ENCODE measurements around the gene ELK3.
A peak's percentile ranks its signal among the peaks of the same experiment; 100 is the strongest.

Gene ELK3

GRCh38 chr12:96234591-96235483 is 40.7 kb downstream of the ELK3 start:
- peaks cover 82% of the 10 kb centered on the region for H3K36me3 ChIP-seq (ENCODE audit: control insufficient read depth, insufficient read depth, low read length)
- H3K9me3 ChIP-seq (ENCODE audit: control insufficient read depth, low read length): no peaks in the 10 kb centered on the region
- H3K4me1 ChIP-seq (ENCODE audit: control insufficient read depth, insufficient read depth, low read length, poor library complexity, severe bottlenecking): peaks cover 44% of the 10 kb centered on the region
- 89 to 95% methylated on average over 18 to 20 of the region's 22 CpGs for WGBS, 2 experiments (ENCODE audit: insufficient coverage in 2 of 2)
- no peak overlapping the region for H3K4me3 ChIP-seq (ENCODE audit: extremely low read depth, insufficient read depth, low read length, poor library complexity, severe bottlenecking)
- H3K27ac ChIP-seq (ENCODE audit: low read depth, low read length, severe bottlenecking): no peak overlapping the region

GRCh38 chr12:96235484-96235826 is 41.3 kb downstream of the ELK3 start:
- no peak overlapping the region for H3K27ac ChIP-seq (ENCODE audit: low read depth, low read length, severe bottlenecking)
- peaks cover 81% of the 10 kb centered on the region for H3K36me3 ChIP-seq (ENCODE audit: control insufficient read depth, insufficient read depth, low read length)
- WGBS, 2 experiments (ENCODE audit: insufficient coverage in 2 of 2): 80 to 83% methylated on average over 1 to 2 of the region's 5 CpGs
- H3K9me3 ChIP-seq (ENCODE audit: control insufficient read depth, low read length): no peaks in the 10 kb centered on the region
- no peak overlapping the region for H3K4me3 ChIP-seq (ENCODE audit: extremely low read depth, insufficient read depth, low read length, poor library complexity, severe bottlenecking)
- peaks cover 48% of the 10 kb centered on the region for H3K4me1 ChIP-seq (ENCODE audit: control insufficient read depth, insufficient read depth, low read length, poor library complexity, severe bottlenecking)

GRCh38 chr12:96236221-96236822 is 42.1 kb downstream of the ELK3 start:
- Histone ChIP-seq H3K4me3 (ENCODE audit: extremely low read depth, insufficient read depth, low read length, poor library complexity, severe bottlenecking) (no peak overlapping the region), H3K27ac (ENCODE audit: low read depth, low read length, severe bottlenecking) (peak overlapping the region; percentile 47), H3K4me1 (ENCODE audit: control insufficient read depth, insufficient read depth, low read length, poor library complexity, severe bottlenecking) (peaks cover 51% of the 10 kb centered on the region), H3K9me3 (ENCODE audit: control insufficient read depth, low read length) (no peaks in the 10 kb centered on the region), H3K36me3 (ENCODE audit: control insufficient read depth, insufficient read depth, low read length) (peaks cover 80% of the 10 kb centered on the region)
- 92 to 95% methylated on average over 10 to 11 of the region's 18 CpGs for whole genome bisulfite sequencing, 2 experiments (ENCODE audit: insufficient coverage in 2 of 2)

- H3K27ac ChIP-seq (ENCODE audit: low read depth, low read length, severe bottlenecking): peak overlapping the region; percentile 47
- H3K4me3 ChIP-seq (ENCODE audit: extremely low read depth, insufficient read depth, low read length, poor library complexity, severe bottlenecking): no peak overlapping the region
- H3K4me1 ChIP-seq (ENCODE audit: control insufficient read depth, insufficient read depth, low read length, poor library complexity, severe bottlenecking): peaks cover 51% of the 10 kb centered on the region
- H3K9me3 ChIP-seq (ENCODE audit: control insufficient read depth, low read length): no peaks in the 10 kb centered on the region
- 94 to 97% methylated on average over 3 to 4 of the region's 7 CpGs for WGBS, 2 experiments (ENCODE audit: insufficient coverage in 2 of 2)
- peaks cover 80% of the 10 kb centered on the region for H3K36me3 ChIP-seq (ENCODE audit: control insufficient read depth, insufficient read depth, low read length)
Measured at GRCh38 chr12:96237035-96237434, 42.9 kb downstream of the ELK3 start.

GRCh38 chr12:96237465-96238077 is 43.4 kb downstream of the ELK3 start:
- Histone ChIP-seq H3K4me1 (ENCODE audit: control insufficient read depth, insufficient read depth, low read length, poor library complexity, severe bottlenecking) (peaks cover 51% of the 10 kb centered on the region), H3K27ac (ENCODE audit: low read depth, low read length, severe bottlenecking) (peak overlapping the region; percentile 47), H3K4me3 (ENCODE audit: extremely low read depth, insufficient read depth, low read length, poor library complexity, severe bottlenecking) (no peak overlapping the region), H3K36me3 (ENCODE audit: control insufficient read depth, insufficient read depth, low read length) (peaks cover 82% of the 10 kb centered on the region), H3K9me3 (ENCODE audit: control insufficient read depth, low read length) (no peaks in the 10 kb centered on the region)
- WGBS, 2 experiments (ENCODE audit: insufficient coverage in 2 of 2): 86 to 100% methylated on average over 8 to 9 of the region's 9 CpGs

- 94 to 97% methylated on average over 11 to 12 of the region's 13 CpGs for WGBS, 2 experiments (ENCODE audit: insufficient coverage in 2 of 2)
- H3K27ac ChIP-seq (ENCODE audit: low read depth, low read length, severe bottlenecking): peak overlapping the region; percentile 29
Measured at GRCh38 chr12:96238336-96239047, 44.3 kb downstream of the ELK3 start.

GRCh38 chr12:96239711-96240635 is 45.8 kb downstream of the ELK3 start:
- WGBS, 2 experiments (ENCODE audit: insufficient coverage in 2 of 2): 88 to 91% methylated on average over 14 to 15 of the region's 18 CpGs
- Histone ChIP-seq H3K27ac (ENCODE audit: low read depth, low read length, severe bottlenecking) (peak overlapping the region; percentile 53), H3K4me3 (ENCODE audit: extremely low read depth, insufficient read depth, low read length, poor library complexity, severe bottlenecking) (no peak overlapping the region), H3K9me3 (ENCODE audit: control insufficient read depth, low read length) (no peaks in the 10 kb centered on the region), H3K4me1 (ENCODE audit: control insufficient read depth, insufficient read depth, low read length, poor library complexity, severe bottlenecking) (peaks cover 48% of the 10 kb centered on the region), H3K36me3 (ENCODE audit: control insufficient read depth, insufficient read depth, low read length) (peaks cover 80% of the 10 kb centered on the region)

More at GRCh38 chr12:96238336-96239047, 44.3 kb downstream of the ELK3 start:
- Histone ChIP-seq H3K4me3 (ENCODE audit: extremely low read depth, insufficient read depth, low read length, poor library complexity, severe bottlenecking) (no peak overlapping the region), H3K9me3 (ENCODE audit: control insufficient read depth, low read length) (no peaks in the 10 kb centered on the region), H3K4me1 (ENCODE audit: control insufficient read depth, insufficient read depth, low read length, poor library complexity, severe bottlenecking) (peaks cover 48% of the 10 kb centered on the region), H3K36me3 (ENCODE audit: control insufficient read depth, insufficient read depth, low read length) (peaks cover 83% of the 10 kb centered on the region)

- Histone ChIP-seq H3K27ac (ENCODE audit: low read depth, low read length, severe bottlenecking) (no peak overlapping the region), H3K4me3 (ENCODE audit: extremely low read depth, insufficient read depth, low read length, poor library complexity, severe bottlenecking) (no peak overlapping the region), H3K36me3 (ENCODE audit: control insufficient read depth, insufficient read depth, low read length) (peaks cover 79% of the 10 kb centered on the region), H3K9me3 (ENCODE audit: control insufficient read depth, low read length) (no peaks in the 10 kb centered on the region), H3K4me1 (ENCODE audit: control insufficient read depth, insufficient read depth, low read length, poor library complexity, severe bottlenecking) (peaks cover 43% of the 10 kb centered on the region)
- 87 to 89% methylated on average over 11 of the region's 11 CpGs for WGBS, 2 experiments (ENCODE audit: insufficient coverage in 2 of 2)
Measured at GRCh38 chr12:96240656-96241055, 46.5 kb downstream of the ELK3 start.

GRCh38 chr12:96241431-96241830 is 47.3 kb downstream of the ELK3 start:
- peaks cover 80% of the 10 kb centered on the region for H3K36me3 ChIP-seq (ENCODE audit: control insufficient read depth, insufficient read depth, low read length)
- 96 to 100% methylated on average over 3 to 4 of the region's 4 CpGs for WGBS, 2 experiments (ENCODE audit: insufficient coverage in 2 of 2)

More at GRCh38 chr12:96241431-96241830, 47.3 kb downstream of the ELK3 start:
- Histone ChIP-seq H3K4me1 (ENCODE audit: control insufficient read depth, insufficient read depth, low read length, poor library complexity, severe bottlenecking) (peaks cover 37% of the 10 kb centered on the region), H3K4me3 (ENCODE audit: extremely low read depth, insufficient read depth, low read length, poor library complexity, severe bottlenecking) (no peak overlapping the region), H3K9me3 (ENCODE audit: control insufficient read depth, low read length) (no peaks in the 10 kb centered on the region), H3K27ac (ENCODE audit: low read depth, low read length, severe bottlenecking) (no peak overlapping the region)
